A549 (cell line): Measurements from ENCODE around the gene SLC32A1.

Experiments
- POLR2A ChIP-seq: IDR thresholded peaks from 2 replicates; pipeline ENCODE4 v1.6.1; 2012; ENCODE audit warnings: mild to moderate bottlenecking, low read length
- ZC3H11A ChIP-seq: fragments of 450-650 bp; IDR thresholded peaks from 2 replicates; pipeline ENCODE4 v1.6.1; 2014; ENCODE audit warnings: antibody characterized with exemption, mild to moderate bottlenecking

GRCh38 chr20:38747495-38748096 is 23.3 kb downstream of the SLC32A1 start:
- TF ChIP-seq ZC3H11A (no peak), POLR2A (no peak)
